GM23248 (cell line): ENCODE results near the gene PPP4R3A. TPM values are rescaled to one million over a fixed set of nuclear protein-coding genes. Genes with fewer than 3 reads are reported as not detected.

Experiments
- DNase-seq: peaks from one replicate; pipeline ENCODE4 v3.0.0-alpha.2; 2015
- H2AFZ ChIP-seq: fragments of 200-600 bp; sonication (generic); 2 replicates; pipeline ENCODE4 v1.6.1; 2016; ENCODE audit warnings: antibody characterized with exemption
- H3F3A ChIP-seq: fragments of 200-600 bp; sonication (generic); 2 replicates; pipeline ENCODE4 v1.6.1; 2016; ENCODE audit warnings: mild to moderate bottlenecking, antibody characterized with exemption, mixed run types; ENCODE audit not compliant: insufficient read depth
- H3K27ac ChIP-seq: fragments of 200-600 bp; sonication (generic); 2 replicates; pipeline ENCODE4 v1.5.1; 2016; ENCODE audit warnings: mild to moderate bottlenecking
- H3K27me3 ChIP-seq: fragments of 200-600 bp; sonication (generic); replicated peaks from 2 replicates; pipeline ENCODE4 v1.6.1; 2016; ENCODE audit warnings: mild to moderate bottlenecking; ENCODE audit not compliant: insufficient read depth
- H3K36me3 ChIP-seq: fragments of 200-600 bp; sonication (generic); 2 replicates; pipeline ENCODE4 v1.6.1; 2016; ENCODE audit warnings: low read depth, mild to moderate bottlenecking
- H3K4me1 ChIP-seq: fragments of 200-600 bp; sonication (generic); 2 replicates; pipeline ENCODE4 v1.6.1; 2016; ENCODE audit warnings: mild to moderate bottlenecking; ENCODE audit not compliant: insufficient read depth
- H3K4me2 ChIP-seq: fragments of 200-600 bp; sonication (generic); one replicate; pipeline ENCODE4 v1.6.1; 2016; ENCODE audit warnings: mild to moderate bottlenecking; ENCODE audit not compliant: unreplicated experiment
- H3K4me3 ChIP-seq: fragments of 200-600 bp; sonication (generic); 2 replicates; pipeline ENCODE4 v1.5.1; 2016; ENCODE audit warnings: mild to moderate bottlenecking
- H3K79me2 ChIP-seq: fragments of 200-600 bp; sonication (generic); 2 replicates; pipeline ENCODE4 v1.6.1; 2016; ENCODE audit warnings: mild to moderate bottlenecking; ENCODE audit not compliant: insufficient read depth
- H3K9ac ChIP-seq: fragments of 200-600 bp; sonication (generic); 2 replicates; pipeline ENCODE4 v1.6.1; 2016; ENCODE audit warnings: mild to moderate bottlenecking
- H3K9me2 ChIP-seq: fragments of 200-600 bp; sonication (generic); 2 replicates; pipeline ENCODE4 v1.6.1; 2016; ENCODE audit warnings: mixed run types, mild to moderate bottlenecking, moderate library complexity; ENCODE audit not compliant: insufficient read depth
- H3K9me3 ChIP-seq: fragments of 200-600 bp; sonication (generic); one replicate; pipeline ENCODE4 v1.6.1; 2017; ENCODE audit warnings: low read depth
- H4K20me1 ChIP-seq: fragments of 200-600 bp; sonication (generic); 2 replicates; pipeline ENCODE4 v1.6.0; 2016; ENCODE audit not compliant: insufficient read depth
- EZH2 ChIP-seq: fragments of 200-600 bp; sonication (generic); IDR thresholded peaks from 2 replicates; pipeline ENCODE4 v1.6.1; 2018; ENCODE audit warnings: antibody characterized with exemption, mild to moderate bottlenecking; ENCODE audit not compliant: insufficient read depth, poor library complexity, severe bottlenecking
- EZH2phosphoT487 ChIP-seq: fragments of 200-600 bp; sonication (generic); IDR thresholded peaks from 2 replicates; pipeline ENCODE4 v1.6.1; 2018; ENCODE audit warnings: antibody characterized with exemption, moderate library complexity, mild to moderate bottlenecking, low read depth; ENCODE audit not compliant: insufficient read depth
- whole genome bisulfite sequencing, 2 experiments: methylation state at CpG; one replicate each; pipeline ENCODE4 v1.1.6; 2015 to 2017; ENCODE audit warnings: low lambda C conversion rate in 2 of 2, low coverage in 1 of 2; ENCODE audit errors: missing lambda C conversion rate in 2 of 2; 5-methylcytosine and 5-hydroxymethylcytosine counted together
- in situ Hi-C: fragments of 300-500 bp; cut with MboI; formaldehyde crosslinking; loops from 2 replicates; pipeline ENCODE4 v1.15.0; 2020
- polyA plus RNA-seq: library from polyadenylated mRNA; unstranded; fragments of >200 nt; fragmentation: Nextera tagmentation; extraction: Ambion mirVana; gene quantifications from 2 replicates; pipeline ENCODE4 v1.2.1, GENCODE V29; 2016
- total RNA-seq: library from RNA; depleted of rRNA; stranded (reverse); fragments of >200 nt; shearing (Covaris generic); gene quantifications from 2 replicates; pipeline ENCODE4 v1.2.3, GENCODE V29; 2014

PPP4R3A gene
- total and polyA plus RNA-seq, 2 experiments from 2014 or later: 18.0 to 41.1 TPM

GRCh38 chr14:91509083-91509877, 830 bp downstream of the PPP4R3A start:
- in situ Hi-C loops: no loop called here
- no peak for TF ChIP-seq EZH2phosphoT487
- peak overlapping the region; percentile 90 for H3K4me3 ChIP-seq
- H3K27me3 ChIP-seq: no peaks in the 10 kb centered on the region
- peak overlapping the region; percentile 83 for H2AFZ ChIP-seq
- DNase-seq: peak; percentile 51
- H3K9me3 ChIP-seq: no peaks in the 10 kb centered on the region
- H3F3A ChIP-seq: peaks cover 12% of the 10 kb centered on the region
- H3K4me1 ChIP-seq: no peaks in the 10 kb centered on the region; the same call in 1 of the 2 replicates
- H3K9ac ChIP-seq: peak overlapping the region; percentile 98
- H3K4me2 ChIP-seq: peak overlapping the region; percentile 99
- no peaks in the 10 kb centered on the region for H3K9me2 ChIP-seq
- H3K36me3 ChIP-seq: no peaks in the 10 kb centered on the region
- WGBS, 2 experiments: 0% methylated on average over 46 to 51 of the region's 71 CpGs
- peak overlapping the region; percentile 98 for H3K27ac ChIP-seq
- peaks cover 27% of the 10 kb centered on the region for H4K20me1 ChIP-seq
- peaks cover 56% of the 10 kb centered on the region for H3K79me2 ChIP-seq

- DNase-seq: peak; percentile 18
- Histone ChIP-seq H3K4me1 (no peaks in the 10 kb centered on the region; the same call in 1 of the 2 replicates), H3K4me3 (peak overlapping the region; percentile 90), H3K9me2 (no peaks in the 10 kb centered on the region), H3K9ac (peak overlapping the region; percentile 98), H3K9me3 (no peaks in the 10 kb centered on the region), H3K27me3 (no peaks in the 10 kb centered on the region), H3K27ac (peak overlapping the region; percentile 98), H2AFZ (no peak overlapping the region), H4K20me1 (peaks cover 27% of the 10 kb centered on the region), H3K4me2 (peak overlapping the region; percentile 99), H3K79me2 (peaks cover 68% of the 10 kb centered on the region), H3K36me3 (no peaks in the 10 kb centered on the region), H3F3A (peaks cover 12% of the 10 kb centered on the region)
- TF ChIP-seq EZH2 (no peak), EZH2phosphoT487 (no peak)
- 0 to 1% methylated on average over 2 of the region's 2 CpGs for WGBS, 2 experiments
- in situ Hi-C loops: no loop called here
Observed at GRCh38 chr14:91508105-91508504, 2.0 kb downstream of the PPP4R3A start.

- H3K79me2 ChIP-seq: peaks cover 87% of the 10 kb centered on the region
- DNase-seq: no peak
- no peaks in the 10 kb centered on the region for H3K27me3 ChIP-seq
- TF ChIP-seq EZH2phosphoT487 (no peak), EZH2 (no peak)
- H3K36me3 ChIP-seq: no peaks in the 10 kb centered on the region
- no peak overlapping the region for H3K27ac ChIP-seq
- H3K4me1 ChIP-seq: no peaks in the 10 kb centered on the region; the same call in 1 of the 2 replicates
- H3K4me2 ChIP-seq: no peak overlapping the region
- 99 to 100% methylated on average over 4 of the region's 4 CpGs for WGBS, 2 experiments
- no peak overlapping the region for H3K4me3 ChIP-seq
- H2AFZ ChIP-seq: no peak overlapping the region
- H3K9ac ChIP-seq: no peak overlapping the region
- H3K9me2 ChIP-seq: no peaks in the 10 kb centered on the region
- peaks cover 27% of the 10 kb centered on the region for H4K20me1 ChIP-seq
- no peaks in the 10 kb centered on the region for H3K9me3 ChIP-seq
- in situ Hi-C loops: no loop called here
- H3F3A ChIP-seq: peaks cover 12% of the 10 kb centered on the region
Observed at GRCh38 chr14:91506226-91506625, 3.9 kb downstream of the PPP4R3A start.

- peaks cover 27% of the 10 kb centered on the region for H4K20me1 ChIP-seq
- WGBS, 2 experiments: 96 to 98% methylated on average over 4 of the region's 4 CpGs
Observed at GRCh38 chr14:91503000-91503504, 7.1 kb downstream of the PPP4R3A start.

More at GRCh38 chr14:91503000-91503504, 7.1 kb downstream of the PPP4R3A start:
- H3K4me3 ChIP-seq: no peak overlapping the region
- in situ Hi-C loops: no loop called here
- H3F3A ChIP-seq: peaks cover 6% of the 10 kb centered on the region
- H3K9ac ChIP-seq: no peak overlapping the region
- no peaks in the 10 kb centered on the region for H3K27me3 ChIP-seq
- TF ChIP-seq EZH2 (no peak), EZH2phosphoT487 (no peak)
- no peak overlapping the region for H3K27ac ChIP-seq
- no peaks in the 10 kb centered on the region for H3K36me3 ChIP-seq
- no peak overlapping the region for H2AFZ ChIP-seq
- no peak overlapping the region for H3K4me2 ChIP-seq
- H3K9me2 ChIP-seq: no peaks in the 10 kb centered on the region
- no peak for DNase-seq
- H3K9me3 ChIP-seq: no peaks in the 10 kb centered on the region
- H3K4me1 ChIP-seq: no peaks in the 10 kb centered on the region; the same call in 1 of the 2 replicates
- H3K79me2 ChIP-seq: peaks cover 100% of the 10 kb centered on the region
